Memory B cell (primary cell): ENCODE results near the gene AHSA1.

Experiments used
- ATAC-seq: fragments of 150-1000 bp; cut with Tn5 transposase; 2 replicates; pipeline ENCODE4 v1.10.0; 2021; ENCODE audit warnings: low read depth, mild to moderate bottlenecking, moderate library complexity
- DNase-seq, 2 donors: peaks; one replicate each; pipeline ENCODE4 v3.0.0; 2022; ENCODE audit warnings: low spot score in 2 of 2
- H3K27ac Mint-ChIP-seq: one replicate; pipeline ENCODE4 v1.8.0; 2022; ENCODE audit warnings: mild to moderate bottlenecking, moderate library complexity, mixed read lengths
- H3K27me3 Mint-ChIP-seq: one replicate; pipeline ENCODE4 v1.8.0; 2022; ENCODE audit warnings: mixed read lengths
- H3K36me3 Mint-ChIP-seq: one replicate; pipeline ENCODE4 v1.8.0; 2022; ENCODE audit warnings: mild to moderate bottlenecking, mixed read lengths
- H3K4me1 Mint-ChIP-seq: one replicate; pipeline ENCODE4 v1.8.0; 2022; ENCODE audit warnings: mixed read lengths
- H3K4me3 Mint-ChIP-seq: one replicate; pipeline ENCODE4 v1.8.0; 2022; ENCODE audit warnings: mild to moderate bottlenecking, moderate library complexity, mixed read lengths
- H3K9me3 Mint-ChIP-seq: one replicate; pipeline ENCODE4 v1.8.0; 2022; ENCODE audit warnings: mixed read lengths

AHSA1 gene

DNA sequence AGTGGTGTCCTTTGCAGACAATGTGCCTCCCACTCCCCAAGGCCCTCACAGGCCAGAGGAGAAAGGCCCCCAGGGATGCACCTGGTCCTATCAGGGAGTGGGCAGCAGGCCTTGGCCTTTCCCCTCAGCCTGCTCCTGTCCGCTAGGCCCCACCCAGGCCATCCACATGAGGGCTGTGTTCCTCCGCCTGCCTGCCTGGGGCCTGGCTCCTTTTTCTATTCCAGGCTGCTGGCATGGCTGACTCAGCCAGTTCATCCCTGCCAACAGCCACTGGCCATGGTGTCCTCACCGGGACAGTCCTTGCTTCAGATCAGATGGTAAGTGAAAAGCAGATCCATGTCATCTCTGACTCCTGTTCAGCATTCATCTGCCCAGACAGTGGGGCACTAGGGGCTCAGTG is 27.4 kb downstream of the AHSA1 start:
- H3K9me3 Mint-ChIP-seq: no peaks in the 10 kb centered on the region
- no peaks in the 10 kb centered on the region for H3K4me1 Mint-ChIP-seq
- ATAC-seq: no peak
- no peaks in the 10 kb centered on the region for H3K36me3 Mint-ChIP-seq
- DNase-seq: no peak
- no peak overlapping the region for H3K27ac Mint-ChIP-seq
- no peak overlapping the region for H3K4me3 Mint-ChIP-seq
- no peaks in the 10 kb centered on the region for H3K27me3 Mint-ChIP-seq

- Mint-ChIP-seq H3K4me1 (no peaks in the 10 kb centered on the region), H3K27ac (no peak overlapping the region), H3K27me3 (no peaks in the 10 kb centered on the region), H3K36me3 (no peaks in the 10 kb centered on the region), H3K9me3 (no peaks in the 10 kb centered on the region), H3K4me3 (no peak overlapping the region)
- no peak for ATAC-seq
- no peak for DNase-seq
Observed at GRCh38 chr14:77485901-77486678, 28.2 kb downstream of the AHSA1 start.

GRCh38 chr14:77488558-77488957 is 30.7 kb downstream of the AHSA1 start:
- Mint-ChIP-seq H3K4me3 (no peak overlapping the region), H3K36me3 (no peaks in the 10 kb centered on the region), H3K9me3 (no peaks in the 10 kb centered on the region), H3K4me1 (no peaks in the 10 kb centered on the region), H3K27me3 (no peaks in the 10 kb centered on the region), H3K27ac (no peak overlapping the region)
- no peak for DNase-seq
- no peak for ATAC-seq

DNA sequence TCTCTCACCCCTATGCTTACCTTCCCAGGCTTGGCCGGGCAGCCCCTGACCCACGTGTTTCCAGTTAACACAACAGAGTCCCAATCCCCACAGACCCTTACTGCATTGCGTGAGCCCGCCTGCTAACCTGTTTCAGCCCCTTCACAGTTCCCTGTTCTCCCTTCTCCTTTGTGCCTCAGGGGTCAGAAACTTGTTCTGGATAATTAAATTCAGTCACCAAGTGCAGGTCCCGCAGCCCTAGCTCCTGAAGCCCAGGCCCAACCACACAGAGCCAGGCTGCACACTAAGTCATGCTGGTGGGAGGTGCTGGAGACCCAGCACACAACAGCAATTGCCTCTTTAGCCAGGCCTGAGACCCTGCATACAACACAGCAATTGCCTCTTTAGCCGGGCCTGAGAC is 31.1 kb downstream of the AHSA1 start:
- no peaks in the 10 kb centered on the region for H3K9me3 Mint-ChIP-seq

GRCh38 chr14:77490347-77490986 is 32.6 kb downstream of the AHSA1 start:
- Mint-ChIP-seq H3K4me1 (no peaks in the 10 kb centered on the region), H3K36me3 (no peaks in the 10 kb centered on the region), H3K4me3 (no peak overlapping the region), H3K27me3 (no peaks in the 10 kb centered on the region), H3K9me3 (no peaks in the 10 kb centered on the region), H3K27ac (no peak overlapping the region)
- DNase-seq: no peak
- no peak for ATAC-seq

More for the DNA sequence above, 31.1 kb downstream of the AHSA1 start:
- Mint-ChIP-seq H3K27me3 (no peaks in the 10 kb centered on the region), H3K27ac (no peak overlapping the region), H3K4me3 (no peak overlapping the region), H3K36me3 (no peaks in the 10 kb centered on the region), H3K4me1 (no peaks in the 10 kb centered on the region)
- ATAC-seq (no peak), DNase-seq (no peak)

DNA sequence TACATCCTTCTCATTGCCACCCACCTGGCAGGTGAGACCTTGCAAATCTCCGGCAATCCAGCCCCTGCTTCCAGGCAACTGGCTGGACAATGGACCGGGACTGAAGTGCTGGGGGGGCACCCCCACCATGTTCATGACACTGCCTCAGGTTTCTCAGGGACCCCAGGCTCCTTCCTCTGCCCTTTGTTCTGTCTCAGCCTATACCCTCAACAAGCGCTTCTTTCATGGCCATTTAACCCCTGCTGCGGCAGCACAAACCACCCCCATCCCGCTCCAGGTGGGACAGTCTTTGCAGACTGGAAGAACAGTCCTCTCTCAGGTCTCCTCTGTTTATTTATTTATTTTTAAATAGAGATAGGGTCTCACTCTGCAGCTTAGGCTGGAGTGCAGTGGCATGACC is 33.2 kb downstream of the AHSA1 start:
- Mint-ChIP-seq H3K27ac (no peak overlapping the region), H3K9me3 (no peaks in the 10 kb centered on the region), H3K4me3 (no peak overlapping the region), H3K27me3 (peaks cover 2% of the 10 kb centered on the region), H3K36me3 (no peaks in the 10 kb centered on the region), H3K4me1 (no peaks in the 10 kb centered on the region)
- no peak for ATAC-seq
- no peak for DNase-seq

DNA sequence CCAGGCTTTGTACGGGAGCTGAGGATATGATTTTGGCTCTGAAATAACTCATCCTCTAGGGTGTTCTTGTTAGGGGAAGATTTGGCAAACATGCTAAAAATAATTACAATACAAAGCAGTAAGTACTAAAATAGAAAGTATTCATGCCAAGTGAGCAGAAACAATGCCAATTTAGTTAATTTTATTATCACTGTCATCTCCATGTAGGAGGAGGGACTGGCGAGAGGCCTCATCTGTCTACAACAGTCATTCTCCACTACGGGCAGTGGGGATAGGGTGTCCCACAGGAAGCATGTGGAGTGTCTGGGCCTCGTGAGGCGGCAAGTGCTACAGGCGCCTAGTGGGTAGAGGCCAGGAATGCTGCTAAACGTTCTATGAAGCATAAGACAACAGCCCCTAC is 37.4 kb downstream of the AHSA1 start:
- no peak overlapping the region for H3K27ac Mint-ChIP-seq
- ATAC-seq (no peak), DNase-seq (no peak)
- no peaks in the 10 kb centered on the region for H3K9me3 Mint-ChIP-seq
- H3K4me1 Mint-ChIP-seq: peaks cover 13% of the 10 kb centered on the region
- H3K4me3 Mint-ChIP-seq: no peak overlapping the region
- H3K36me3 Mint-ChIP-seq: no peaks in the 10 kb centered on the region
- peaks cover 14% of the 10 kb centered on the region for H3K27me3 Mint-ChIP-seq

DNA sequence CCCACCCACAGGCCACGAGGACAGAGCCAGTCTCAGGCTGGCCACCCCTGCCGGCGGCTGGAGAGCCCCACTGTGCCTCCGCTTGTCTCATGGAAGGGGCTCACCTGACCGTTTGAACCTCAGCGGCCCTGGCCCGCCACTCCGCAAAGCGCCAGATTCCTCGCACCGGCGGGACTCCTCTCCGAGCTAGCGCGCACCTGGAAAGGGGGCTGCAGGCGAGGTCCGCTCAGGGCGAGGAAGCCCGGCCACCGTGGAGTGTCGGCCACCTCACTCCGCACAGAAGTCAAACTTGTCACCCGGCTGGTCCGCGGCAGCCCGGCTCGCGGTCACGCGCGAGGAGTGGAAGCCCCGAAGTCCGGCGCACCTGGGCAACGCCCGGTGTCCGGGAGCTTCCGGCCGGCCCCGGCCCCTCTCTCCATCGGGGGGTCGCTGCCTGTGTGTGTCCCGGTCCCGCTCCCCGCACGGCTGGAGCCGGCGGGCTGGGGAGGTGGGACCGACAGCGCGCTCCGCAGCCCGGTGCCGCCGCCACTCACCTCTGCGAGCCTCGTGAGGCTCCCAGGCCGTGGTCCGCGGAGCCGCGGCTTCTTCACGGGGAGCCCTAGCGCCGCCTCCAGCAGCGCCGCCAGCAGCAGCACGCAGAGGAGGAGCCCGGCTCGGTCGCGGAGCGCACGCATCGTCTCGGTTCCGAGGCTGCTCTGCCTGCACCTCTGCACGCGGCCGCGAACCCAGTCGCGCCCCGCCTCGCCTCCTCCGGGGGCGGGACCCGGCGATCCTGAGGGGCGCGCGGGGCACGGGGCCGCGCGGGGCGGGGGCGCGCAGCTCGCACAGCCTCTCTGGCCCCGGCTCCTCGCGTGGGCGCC is 40.5 kb downstream of the AHSA1 start, which contains the start of gene ISM2:
ISM2 (minus strand) TSS at position 697 of the 860 bp plus-strand sequence; CDS start at position 674, 23 bp downstream.
- H3K9me3 Mint-ChIP-seq: peaks cover 3% of the 10 kb centered on the region
- DNase-seq (peak; percentile 38 to 40), ATAC-seq (peak; percentile 91)
- H3K36me3 Mint-ChIP-seq: no peaks in the 10 kb centered on the region
- H3K4me1 Mint-ChIP-seq: peaks cover 13% of the 10 kb centered on the region
- peak within 1 kb of the TSS; percentile 74 for H3K4me3 Mint-ChIP-seq
- peaks cover 14% of the 10 kb centered on the region for H3K27me3 Mint-ChIP-seq
- no peak within 1 kb of the TSS for H3K27ac Mint-ChIP-seq

DNA sequence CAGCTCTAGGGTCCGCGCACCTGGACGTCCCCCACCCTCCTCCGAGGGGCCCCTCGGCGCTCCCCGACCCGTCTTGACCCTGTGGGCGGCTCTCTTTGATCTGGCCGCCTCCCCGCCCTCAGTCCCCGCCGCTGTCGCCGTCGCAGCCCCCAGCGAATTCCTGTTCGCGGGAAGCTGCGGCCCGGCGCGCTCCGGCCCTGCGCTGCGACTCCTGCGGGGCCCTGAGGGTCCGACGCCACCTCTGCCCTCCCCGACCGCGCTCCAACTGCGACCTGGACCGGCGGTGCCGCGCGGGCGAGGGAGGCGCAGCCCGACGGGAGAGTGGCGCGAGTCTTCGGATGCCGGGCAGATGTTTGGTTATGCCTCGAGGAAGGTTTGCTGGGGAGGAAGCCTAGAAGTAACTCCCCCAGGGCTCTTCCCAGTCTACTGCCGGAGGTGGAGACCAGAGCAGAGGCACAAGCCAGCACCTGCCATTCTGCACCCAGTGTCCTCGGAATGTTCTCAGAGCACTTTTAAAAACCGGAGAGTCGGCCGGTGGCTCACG is 41.2 kb downstream of the AHSA1 start:
- ATAC-seq (peak; percentile 14), DNase-seq (no peak)
- Mint-ChIP-seq H3K9me3 (peaks cover 3% of the 10 kb centered on the region), H3K27ac (no peak overlapping the region), H3K4me1 (peaks cover 13% of the 10 kb centered on the region), H3K4me3 (peak overlapping the region; percentile 72), H3K27me3 (peaks cover 14% of the 10 kb centered on the region), H3K36me3 (no peaks in the 10 kb centered on the region)

DNA sequence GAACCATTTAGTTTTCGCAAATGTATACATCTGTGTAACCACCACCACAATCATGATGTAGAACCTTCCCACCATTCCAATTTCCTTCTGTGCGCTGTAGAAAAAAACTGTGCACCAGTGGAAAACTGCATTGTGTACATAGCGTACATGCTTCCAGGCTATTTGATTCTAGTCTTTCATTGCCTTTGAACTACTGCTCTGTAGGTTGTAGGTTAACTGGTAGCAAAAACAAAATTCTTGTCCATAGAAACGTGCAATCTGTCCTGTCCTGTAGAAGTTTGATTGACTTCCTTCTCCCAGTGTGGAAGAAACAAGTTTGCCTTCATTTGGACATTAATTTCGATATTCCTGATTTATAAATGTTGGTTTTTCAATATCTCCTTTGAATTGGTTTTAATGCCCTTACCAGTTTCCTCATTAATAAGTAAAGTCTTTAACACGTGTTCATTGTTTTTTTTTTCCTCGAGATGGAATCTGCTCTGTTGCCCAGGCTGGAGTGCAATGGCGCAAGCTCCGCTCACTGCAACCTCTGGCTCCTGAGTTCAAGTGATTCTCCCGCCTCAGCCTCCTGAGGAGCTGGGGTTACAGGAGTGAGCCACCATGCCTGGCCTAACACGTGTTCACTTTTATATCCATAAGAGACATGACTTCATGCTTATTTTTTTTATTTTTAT is 44.4 kb downstream of the AHSA1 start:
- H3K4me1 Mint-ChIP-seq: peaks cover 13% of the 10 kb centered on the region
- no peak for ATAC-seq
- H3K4me3 Mint-ChIP-seq: no peak overlapping the region
- DNase-seq: no peak
- H3K36me3 Mint-ChIP-seq: peaks cover 4% of the 10 kb centered on the region
- peaks cover 10% of the 10 kb centered on the region for H3K27me3 Mint-ChIP-seq
- H3K27ac Mint-ChIP-seq: no peak overlapping the region
- peaks cover 3% of the 10 kb centered on the region for H3K9me3 Mint-ChIP-seq

DNA sequence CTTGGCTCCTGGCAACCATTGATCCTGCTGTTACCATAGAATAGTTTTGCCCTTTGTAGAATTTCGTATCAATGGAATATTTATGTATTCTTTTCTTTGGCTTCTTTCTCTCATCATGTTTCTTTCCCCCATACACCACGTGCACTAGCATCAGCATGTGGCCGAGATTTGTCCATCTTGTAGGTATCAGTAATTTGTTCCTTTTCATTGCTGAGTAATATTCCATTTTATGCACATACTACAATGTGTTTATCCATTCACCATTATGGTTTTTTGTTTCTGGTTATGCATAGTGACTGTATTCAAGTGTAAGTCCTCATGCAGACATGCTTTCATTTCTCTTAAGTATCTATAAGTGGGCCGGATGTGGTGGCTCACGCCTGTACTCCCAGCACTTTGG is 45.2 kb downstream of the AHSA1 start:
- ATAC-seq (no peak), DNase-seq (no peak)
- H3K27me3 Mint-ChIP-seq: peaks cover 4% of the 10 kb centered on the region
- H3K36me3 Mint-ChIP-seq: peaks cover 5% of the 10 kb centered on the region
- no peak overlapping the region for H3K27ac Mint-ChIP-seq
- H3K4me1 Mint-ChIP-seq: peaks cover 5% of the 10 kb centered on the region
- no peak overlapping the region for H3K4me3 Mint-ChIP-seq
- H3K9me3 Mint-ChIP-seq: peaks cover 3% of the 10 kb centered on the region

DNA sequence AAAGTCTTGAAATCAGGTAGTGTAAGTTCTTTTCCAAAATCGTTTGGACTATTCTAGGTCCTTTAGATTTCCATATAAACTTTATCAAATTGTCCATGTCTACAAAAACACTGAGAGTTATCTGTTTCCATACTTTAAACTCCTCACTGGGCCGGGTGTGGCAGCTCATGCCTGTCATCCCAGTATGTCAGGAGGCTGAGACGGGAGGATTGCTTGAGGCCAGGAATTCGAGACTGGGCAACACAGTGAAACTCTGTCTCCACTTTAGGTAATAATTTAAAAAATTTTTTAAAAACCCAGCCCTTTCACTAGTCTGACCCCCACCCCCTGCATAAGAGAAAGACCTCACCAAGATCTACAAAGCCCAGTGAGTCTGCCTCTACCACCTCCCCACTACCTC is 47.1 kb downstream of the AHSA1 start:
- no peaks in the 10 kb centered on the region for H3K4me1 Mint-ChIP-seq

DNA sequence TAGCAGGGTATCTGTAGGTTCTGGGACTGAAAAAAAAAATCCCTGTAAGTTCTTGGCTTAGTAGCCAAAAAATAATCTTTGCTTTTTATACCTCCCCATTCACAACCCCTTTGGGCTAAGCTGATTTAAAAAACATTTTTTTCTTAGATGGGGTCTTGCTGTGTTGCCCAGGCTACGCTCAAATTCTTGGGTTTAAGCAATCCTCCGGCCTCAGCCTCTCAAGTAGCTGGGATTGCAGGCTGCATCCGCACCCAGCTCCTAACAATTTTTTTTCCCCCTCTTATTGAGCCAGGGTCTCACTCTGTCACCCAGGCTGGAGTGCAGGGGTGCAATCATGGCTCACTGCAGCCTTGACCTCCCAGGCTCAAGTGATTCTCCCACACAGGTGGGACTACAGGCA is 49.9 kb downstream of the AHSA1 start:
- H3K27ac Mint-ChIP-seq: no peak overlapping the region
- H3K27me3 Mint-ChIP-seq: no peaks in the 10 kb centered on the region
- peaks cover 3% of the 10 kb centered on the region for H3K9me3 Mint-ChIP-seq
- H3K4me3 Mint-ChIP-seq: no peak overlapping the region
- no peaks in the 10 kb centered on the region for H3K4me1 Mint-ChIP-seq
- peaks cover 28% of the 10 kb centered on the region for H3K36me3 Mint-ChIP-seq
- DNase-seq (no peak), ATAC-seq (no peak)

More for the DNA sequence above, 47.1 kb downstream of the AHSA1 start:
- no peak overlapping the region for H3K4me3 Mint-ChIP-seq
- ATAC-seq (no peak), DNase-seq (no peak)
- H3K36me3 Mint-ChIP-seq: peaks cover 12% of the 10 kb centered on the region
- no peak overlapping the region for H3K27ac Mint-ChIP-seq
- peaks cover 3% of the 10 kb centered on the region for H3K9me3 Mint-ChIP-seq
- peaks cover under 1% of the 10 kb centered on the region for H3K27me3 Mint-ChIP-seq
